Mesothelial cell of epicardium (in vitro differentiated cells): ENCODE data around the gene TSHB. TPM values are rescaled to one million over a fixed set of nuclear protein-coding genes. Genes with fewer than 3 reads are reported as not detected.

ENCODE experiments used
- DNase-seq, 2 experiments: peaks; one replicate each; pipeline ENCODE4 v3.0.0; 2021; ENCODE audit warnings: low spot score in 2 of 2; ENCODE audit not compliant: unreplicated experiment in 2 of 2
- H3K27ac Mint-ChIP-seq: 2 replicates; pipeline ENCODE4 v1.8.0; 2021; ENCODE audit warnings: mixed read lengths
- H3K27me3 Mint-ChIP-seq: 2 replicates; pipeline ENCODE4 v1.8.0; 2021; ENCODE audit warnings: low read depth, mixed read lengths
- H3K36me3 Mint-ChIP-seq: 2 replicates; pipeline ENCODE4 v1.8.0; 2021; ENCODE audit warnings: mixed read lengths
- H3K4me1 Mint-ChIP-seq: 2 replicates; pipeline ENCODE4 v1.8.0; 2021; ENCODE audit warnings: mixed read lengths
- H3K4me3 Mint-ChIP-seq: 2 replicates; pipeline ENCODE4 v1.8.0; 2021; ENCODE audit warnings: mild to moderate bottlenecking, moderate library complexity, mixed read lengths
- H3K9me3 Mint-ChIP-seq: 2 replicates; pipeline ENCODE4 v1.8.0; 2021; ENCODE audit warnings: mixed read lengths
- CTCF ChIP-seq: fragments of 200-600 bp; sonication (generic); IDR thresholded peaks from one replicate; pipeline ENCODE4 v1.5.0; 2021; ENCODE audit warnings: antibody characterized with exemption; ENCODE audit not compliant: unreplicated experiment
- total RNA-seq: library from RNA; stranded (reverse); gene quantifications from 3 replicates; pipeline ENCODE4 v1.2.1, GENCODE V29; 2021

Gene TSHB
- total RNA-seq, 1 donor from 2014 or later, result not detected

GRCh38 chr1:115071012-115071664, 41.5 kb downstream of the TSHB start:
- no peak overlapping the region for H3K27ac Mint-ChIP-seq
- peaks cover 3% of the 10 kb centered on the region for H3K9me3 Mint-ChIP-seq
- no peak for TF ChIP-seq CTCF
- DNase-seq, result no peak
- H3K4me1 Mint-ChIP-seq, result peaks cover 74% of the 10 kb centered on the region
- H3K36me3 Mint-ChIP-seq, result no peaks in the 10 kb centered on the region
- H3K27me3 Mint-ChIP-seq, result peaks cover 15% of the 10 kb centered on the region
- no peak overlapping the region for H3K4me3 Mint-ChIP-seq

- TF ChIP-seq CTCF, result no peak
These were observed 43.9 kb downstream of the TSHB start for GRCh38 chr1:115073298-115074087.

GRCh38 chr1:115074839-115075534, 45.4 kb downstream of the TSHB start:
- no peak for DNase-seq
- H3K4me3 Mint-ChIP-seq, result no peak overlapping the region
- H3K27ac Mint-ChIP-seq, result no peak overlapping the region
- H3K9me3 Mint-ChIP-seq, result no peaks in the 10 kb centered on the region
- H3K27me3 Mint-ChIP-seq, result peaks cover 15% of the 10 kb centered on the region
- no peaks in the 10 kb centered on the region for H3K36me3 Mint-ChIP-seq
- peaks cover 70% of the 10 kb centered on the region for H3K4me1 Mint-ChIP-seq
- TF ChIP-seq CTCF, result no peak

More at GRCh38 chr1:115073298-115074087, 43.9 kb downstream of the TSHB start:
- DNase-seq, result no peak
- peaks cover 83% of the 10 kb centered on the region for H3K4me1 Mint-ChIP-seq
- H3K4me3 Mint-ChIP-seq, result no peak overlapping the region
- H3K27me3 Mint-ChIP-seq, result peaks cover 15% of the 10 kb centered on the region
- no peak overlapping the region for H3K27ac Mint-ChIP-seq
- H3K9me3 Mint-ChIP-seq, result no peaks in the 10 kb centered on the region
- no peaks in the 10 kb centered on the region for H3K36me3 Mint-ChIP-seq

GRCh38 chr1:115076384-115076915, 46.8 kb downstream of the TSHB start:
- no peak for DNase-seq
- Mint-ChIP-seq H3K9me3 (no peaks in the 10 kb centered on the region), H3K27me3 (peaks cover 19% of the 10 kb centered on the region), H3K4me1 (peaks cover 55% of the 10 kb centered on the region), H3K27ac (no peak overlapping the region), H3K36me3 (no peaks in the 10 kb centered on the region), H3K4me3 (no peak overlapping the region)
- TF ChIP-seq CTCF, result no peak

- Mint-ChIP-seq H3K27me3 (peaks cover 22% of the 10 kb centered on the region), H3K27ac (peak overlapping the region; percentile 22), H3K9me3 (no peaks in the 10 kb centered on the region), H3K4me1 (peaks cover 45% of the 10 kb centered on the region), H3K36me3 (no peaks in the 10 kb centered on the region), H3K4me3 (no peak overlapping the region)
- TF ChIP-seq CTCF, result no peak
- DNase-seq, result no peak
These were observed 47.8 kb downstream of the TSHB start for GRCh38 chr1:115077286-115077983.
